AG09309 (cell line): Measurements from ENCODE around the gene THOC6.

Experiments used
- DNase-seq: peaks from one replicate; pipeline ENCODE4 v3.0.0-alpha.2; 2010; ENCODE audit warnings: low read depth
- H3K4me3 ChIP-seq: 2 replicates; pipeline ENCODE4 v1.5.1; 2011; ENCODE audit warnings: mild to moderate bottlenecking, low read depth, low read length, moderate library complexity; ENCODE audit not compliant: control insufficient read depth
- TF ChIP-seq, protein P1 (sequence below): IDR thresholded peaks from 2 replicates; pipeline ENCODE4 v1.5.1; 2011; ENCODE audit warnings: mild to moderate bottlenecking, low read depth, low read length, inconsistent platforms; ENCODE audit not compliant: insufficient read depth, control insufficient read depth; ENCODE audit errors: missing control alignments

Gene THOC6

GRCh38 chr16:3001316-3001715, 22.5 kb upstream of the THOC6 start:
- DNase-seq, result no peak
- TF ChIP-seq, protein P1, sequence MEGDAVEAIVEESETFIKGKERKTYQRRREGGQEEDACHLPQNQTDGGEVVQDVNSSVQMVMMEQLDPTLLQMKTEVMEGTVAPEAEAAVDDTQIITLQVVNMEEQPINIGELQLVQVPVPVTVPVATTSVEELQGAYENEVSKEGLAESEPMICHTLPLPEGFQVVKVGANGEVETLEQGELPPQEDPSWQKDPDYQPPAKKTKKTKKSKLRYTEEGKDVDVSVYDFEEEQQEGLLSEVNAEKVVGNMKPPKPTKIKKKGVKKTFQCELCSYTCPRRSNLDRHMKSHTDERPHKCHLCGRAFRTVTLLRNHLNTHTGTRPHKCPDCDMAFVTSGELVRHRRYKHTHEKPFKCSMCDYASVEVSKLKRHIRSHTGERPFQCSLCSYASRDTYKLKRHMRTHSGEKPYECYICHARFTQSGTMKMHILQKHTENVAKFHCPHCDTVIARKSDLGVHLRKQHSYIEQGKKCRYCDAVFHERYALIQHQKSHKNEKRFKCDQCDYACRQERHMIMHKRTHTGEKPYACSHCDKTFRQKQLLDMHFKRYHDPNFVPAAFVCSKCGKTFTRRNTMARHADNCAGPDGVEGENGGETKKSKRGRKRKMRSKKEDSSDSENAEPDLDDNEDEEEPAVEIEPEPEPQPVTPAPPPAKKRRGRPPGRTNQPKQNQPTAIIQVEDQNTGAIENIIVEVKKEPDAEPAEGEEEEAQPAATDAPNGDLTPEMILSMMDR, result no peak
- no peak overlapping the region for H3K4me3 ChIP-seq

- H3K4me3 ChIP-seq, result no peak overlapping the region
- TF ChIP-seq, protein P1, result peak; percentile 50
- DNase-seq, result peak; percentile 88
Measured at GRCh38 chr16:3003582-3004270, 20.1 kb upstream of the THOC6 start.

DNA sequence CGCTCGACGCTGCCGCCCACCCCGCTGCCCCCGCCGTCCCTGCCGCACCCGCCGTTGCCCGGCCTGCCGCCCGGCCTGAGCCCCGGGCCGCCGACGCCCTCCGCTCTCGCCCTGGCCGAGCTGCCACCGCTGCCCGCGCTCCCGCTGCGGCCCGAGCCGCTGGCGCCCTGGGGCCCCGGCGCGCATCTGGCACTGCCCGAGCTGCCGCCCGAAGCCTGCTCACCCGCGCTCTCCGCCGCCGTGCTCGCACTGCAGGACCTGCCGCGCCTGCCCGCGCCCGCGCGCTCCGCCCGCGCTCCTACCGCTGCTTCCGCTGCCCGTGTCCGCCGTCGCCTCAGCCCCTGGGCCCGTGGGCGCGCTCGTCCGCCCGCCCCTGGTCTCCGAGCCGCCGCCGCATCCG, 19.5 kb upstream of the THOC6 start:
- no peak for DNase-seq
- TF ChIP-seq, protein P1, result no peak
- no peak overlapping the region for H3K4me3 ChIP-seq

DNA sequence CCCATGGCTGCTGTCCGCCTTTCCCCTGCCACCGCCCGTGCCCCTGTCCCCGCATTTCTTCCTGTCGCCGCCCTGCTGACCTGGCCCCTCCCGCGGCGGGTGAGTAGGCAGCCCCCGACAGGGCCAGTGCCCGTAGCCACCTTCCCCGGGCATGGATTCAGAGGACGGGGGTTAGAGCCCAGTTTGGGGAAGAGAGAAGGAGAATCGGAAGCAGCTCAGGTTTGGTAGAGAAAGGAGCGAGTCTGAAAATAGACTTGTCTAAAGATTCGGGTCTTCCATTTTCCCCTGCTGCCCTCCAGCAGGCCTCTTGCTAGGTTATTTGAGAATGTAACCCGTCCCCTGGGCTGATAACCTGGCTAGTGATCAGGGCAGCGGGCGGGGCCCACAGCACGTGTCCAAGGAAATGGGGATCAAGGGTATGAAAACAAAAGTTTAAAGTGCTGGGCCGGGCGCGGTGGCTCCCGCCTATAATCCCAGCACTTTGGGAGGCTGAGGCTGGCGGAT, 19.0 kb upstream of the THOC6 start:
- H3K4me3 ChIP-seq, result peak overlapping the region; percentile 5; the same call in 1 of the 2 replicates
- TF ChIP-seq, protein P1, result no peak
- DNase-seq, result no peak

GRCh38 chr16:3007059-3007956, 16.5 kb upstream of the THOC6 start:
- H3K4me3 ChIP-seq, result no peak overlapping the region
- no peak for DNase-seq
- TF ChIP-seq, protein P1, result no peak

GRCh38 chr16:3007957-3008689, 15.7 kb upstream of the THOC6 start:
- H3K4me3 ChIP-seq, result no peak overlapping the region
- TF ChIP-seq, protein P1, result no peak
- DNase-seq, result no peak
